Adrenal gland (tissue), 5 donors: ENCODE data around the gene NFKBIA.
"Not testable (repeated sequence)": the region's sequence is repeated elsewhere in the genome, so short reads cannot be mapped to it uniquely, and the experiment has no call there.

Experiments
- CTCF ChIP-seq, 6 experiments: fragments of 450-650 bp in 4 of 6; fragments of 200-600 bp in 2 of 6; sonication (generic) in 1 of 6; IDR thresholded peaks; 1 replicate in 5 of 6; 2 replicates in 1 of 6; pipeline versions ENCODE4 v1.5.1 to v1.8.0; 2016 to 2021; ENCODE audit warnings: antibody characterized with exemption in 6 of 6, mild to moderate bottlenecking in 2 of 6, moderate library complexity in 1 of 6
- POLR2A ChIP-seq, 2 donors: fragments of 450-650 bp; IDR thresholded peaks; one replicate each; pipeline ENCODE4 v1.6.1; 2017; ENCODE audit warnings: antibody characterized with exemption in 2 of 2, mild to moderate bottlenecking in 2 of 2, moderate library complexity in 1 of 2
- donor health status: DM: no; HTN: no; CAD: no.

- TF ChIP-seq POLR2A, CTCF (IDR thresholded peaks at IDR 0.05): not testable (repeated sequence)
Observed at GRCh38 chr14:35396610-35397009, 7.9 kb downstream of the NFKBIA start.
